ENCODE measurements around the gene NDRG3.

GRCh38 chr20:36634342-36634741 lies 111.5 kb downstream of the NDRG3 start:
- TF ChIP-seq CTCF (IDR thresholded peaks at IDR 0.05) (no peak), FOSL2 (IDR thresholded peaks at IDR 0.05) (no peak), FOSL2 (CRISPR knock-in tag; IDR thresholded peaks at IDR 0.05) (no peak)

Measured in A549 (cell line).